ENCODE measurements around the gene CD36.

CD36 gene

GRCh38 chr7:80703272-80703671, 64.8 kb downstream of the CD36 start:
- no peak overlapping the region for H3K27ac ChIP-seq (ENCODE audit: extremely low read depth, low read depth, low read length)
- ChIA-PET POLR2A (no interaction called here), CTCF (interaction anchor here (0.6 to 0.7 kb wide), 3 partner anchors 20 to 346 kb away, joined by 3 to 4 read pairs (median 3); no protein-coding TSS in a partner anchor)
- H3K4me1 ChIP-seq (ENCODE audit: control insufficient read depth, insufficient read depth, low read length): peaks cover 10% of the 10 kb centered on the region
- TF ChIP-seq MEIS1 (CRISPR knock-in tag; IDR thresholded peaks at IDR 0.05; ENCODE audit: borderline replicate concordance): no peak
- TF ChIP-seq ZNF221 (tag by site-specific recombination; IDR thresholded peaks at IDR 0.05; ENCODE audit: borderline replicate concordance): no peak
- TF ChIP-seq ZNF132 (tag by site-specific recombination; IDR thresholded peaks at IDR 0.05; ENCODE audit: borderline replicate concordance): no peak
- no peak for TF ChIP-seq ZNF544 (tag by site-specific recombination; IDR thresholded peaks at IDR 0.05)
- no peak for TF ChIP-seq ZXDB (tag by site-specific recombination; IDR thresholded peaks at IDR 0.05)
- no peak for TF ChIP-seq KLF9 (tag by site-specific recombination; IDR thresholded peaks at IDR 0.05; ENCODE audit: low read depth)
- no peak for TF ChIP-seq ZNF518A (tag by site-specific recombination; conservative IDR thresholded peaks at IDR 0.05; ENCODE audit: low read depth)
- TF ChIP-seq ZNF274 (IDR thresholded peaks at IDR 0.05; ENCODE audit: low read length): no peak
- no peak for TF ChIP-seq ZNF274 (tag by site-specific recombination; IDR thresholded peaks at IDR 0.05; ENCODE audit: borderline replicate concordance)
- TF ChIP-seq KLF16 (tag by site-specific recombination; IDR thresholded peaks at IDR 0.05): no peak
- TF ChIP-seq ZNF324 (tag by site-specific recombination; IDR thresholded peaks at IDR 0.05): no peak
- no peaks in the 10 kb centered on the region for H3K36me3 ChIP-seq (ENCODE audit: control insufficient read depth in 2 of 2, insufficient read depth in 1 of 2, low read length in 2 of 2)
- no peak overlapping the region for H3K4me3 ChIP-seq (ENCODE audit: low read depth, low read length)
- H3K9me3 ChIP-seq (ENCODE audit: control insufficient read depth, insufficient read depth, low read depth, low read length): no peaks in the 10 kb centered on the region

- CTCF ChIA-PET: no interaction called here
- POLR2A ChIA-PET: no interaction called here
- Histone ChIP-seq H3K36me3 (ENCODE audit: control insufficient read depth in 2 of 2, insufficient read depth in 1 of 2, low read length in 2 of 2) (no peaks in the 10 kb centered on the region), H3K27ac (ENCODE audit: extremely low read depth, low read depth, low read length) (no peak overlapping the region), H3K4me3 (ENCODE audit: low read depth, low read length) (no peak overlapping the region), H3K4me1 (ENCODE audit: control insufficient read depth, insufficient read depth, low read length) (0 out of 2 replicates have a peak, but pooled peaks cover 2% of the 10 kb centered on the region), H3K9me3 (ENCODE audit: control insufficient read depth, insufficient read depth, low read depth, low read length) (no peaks in the 10 kb centered on the region)
- TF ChIP-seq ZNF596 (tag by site-specific recombination; IDR thresholded peaks at IDR 0.05) (peak; percentile 87), ZNF580 (tag by site-specific recombination; IDR thresholded peaks at IDR 0.05) (0 out of 2 replicates have a peak, but pooled peaks have one; percentile 70), BCL11A (tag by site-specific recombination; IDR thresholded peaks at IDR 0.05; ENCODE audit: low read depth) (no peak), ZNF792 (tag by site-specific recombination; IDR thresholded peaks at IDR 0.05) (no peak), ZNF521 (tag by site-specific recombination; IDR thresholded peaks at IDR 0.05) (no peak), ZNF692 (tag by site-specific recombination; IDR thresholded peaks at IDR 0.05) (0 out of 2 replicates have a peak, but pooled peaks have one; percentile 20), ZNF341 (tag by site-specific recombination; IDR thresholded peaks at IDR 0.05; ENCODE audit: low read depth) (no peak), ZFP37 (tag by site-specific recombination; IDR thresholded peaks at IDR 0.05) (no peak), ZNF645 (tag by site-specific recombination; IDR thresholded peaks at IDR 0.05) (no peak), ZNF114 (tag by site-specific recombination; IDR thresholded peaks at IDR 0.05) (no peak), KLF16 (tag by site-specific recombination; IDR thresholded peaks at IDR 0.05) (no peak), ZBTB17 (tag by site-specific recombination; IDR thresholded peaks at IDR 0.05) (no peak), ZNF350 (tag by site-specific recombination; IDR thresholded peaks at IDR 0.05) (no peak), ZSCAN4 (tag by site-specific recombination; IDR thresholded peaks at IDR 0.05) (peak; percentile 88)
Observed at GRCh38 chr7:80705130-80705781, 66.8 kb downstream of the CD36 start.
